BJ (cell line): ENCODE measurements around the gene BTRC. TPM values are rescaled to one million over a fixed set of nuclear protein-coding genes. Genes with fewer than 3 reads are reported as not detected.
"Not testable (repeated sequence)": the region's sequence is repeated elsewhere in the genome, so short reads cannot be mapped to it uniquely, and the experiment has no call there.

Experiments used
- CTCF ChIA-PET: fragments of 350-600 bp; formaldehyde crosslinking; extraction: SDS; loops from one replicate; lab custom pipeline; 2021; ENCODE audit warnings: antibody characterized with exemption, inconsistent platforms; lab: Yijun Ruan, JAX
- POLR2A ChIA-PET: fragments of 300-600 bp; sonication (Branson Sonifier 250); formaldehyde crosslinking; extraction: SDS; loops from one replicate; lab custom pipeline; 2021; ENCODE audit warnings: antibody characterized with exemption; lab: Charles Lee
- DNase-seq: peaks from one replicate; pipeline ENCODE4 v3.0.0-alpha.2; 2011; ENCODE audit warnings: low read depth
- H3K27me3 ChIP-seq: 2 replicates; pipeline ENCODE4 v1.6.0; 2011; ENCODE audit warnings: low read length; ENCODE audit not compliant: control insufficient read depth, insufficient read depth
- H3K36me3 ChIP-seq: 2 replicates; pipeline ENCODE4 v1.5.1; 2011; ENCODE audit warnings: low read length; ENCODE audit not compliant: control insufficient read depth, insufficient read depth
- H3K4me3 ChIP-seq: 2 replicates; pipeline ENCODE4 v1.5.1; 2011; ENCODE audit warnings: low read depth, mild to moderate bottlenecking, control low read depth, low read length
- CTCF ChIP-seq: IDR thresholded peaks from 2 replicates; pipeline ENCODE4 v1.5.1; 2011; ENCODE audit warnings: low read depth, mild to moderate bottlenecking, control low read depth, inconsistent platforms, low read length, moderate library complexity; ENCODE audit not compliant: insufficient read depth
- polyA plus RNA-seq: library from polyadenylated mRNA; depleted of rRNA; stranded (reverse); fragments of >200 nt; gene quantifications from 2 replicates; pipeline ENCODE4 v1.2.3, GENCODE V29; 2011

BTRC gene
- polyA plus RNA-seq, 1 experiment = 9.1 TPM

- ChIA-PET CTCF (no interaction called here), POLR2A (no interaction called here)
- Histone ChIP-seq H3K4me3 (no peak overlapping the region), H3K27me3 (no peaks in the 10 kb centered on the region), H3K36me3 (no peaks in the 10 kb centered on the region)
- no peak for TF ChIP-seq CTCF
- DNase-seq = no peak
Measured at GRCh38 chr10:101405001-101405400, 51.0 kb downstream of the BTRC start.

- ChIA-PET CTCF (interaction anchor here (0.8 kb wide), 1 partner anchor 15 kb away, joined by 4 read pairs; no protein-coding TSS in a partner anchor), POLR2A (no interaction called here)
- no peak for TF ChIP-seq CTCF
- Histone ChIP-seq H3K36me3 (no peaks in the 10 kb centered on the region), H3K27me3 (no peaks in the 10 kb centered on the region), H3K4me3 (no peak overlapping the region)
- no peak for DNase-seq
Measured at GRCh38 chr10:101411598-101411997, 57.6 kb downstream of the BTRC start.

- POLR2A ChIA-PET = no interaction called here
- no peak overlapping the region for H3K4me3 ChIP-seq
- no peaks in the 10 kb centered on the region for H3K27me3 ChIP-seq
- no peak for TF ChIP-seq CTCF
- H3K36me3 ChIP-seq = no peaks in the 10 kb centered on the region
- CTCF ChIA-PET = no interaction called here
- no peak for DNase-seq
Measured at GRCh38 chr10:101414034-101414433, 60.1 kb downstream of the BTRC start.

- no peaks in the 10 kb centered on the region for H3K27me3 ChIP-seq
- ChIA-PET POLR2A (no interaction called here), CTCF (no interaction called here)
- TF ChIP-seq CTCF = no peak
- no peaks in the 10 kb centered on the region for H3K36me3 ChIP-seq
- DNase-seq = no peak
- no peak overlapping the region for H3K4me3 ChIP-seq
Measured at GRCh38 chr10:101415884-101416283, 61.9 kb downstream of the BTRC start.

GRCh38 chr10:101421967-101422366 is 68.0 kb downstream of the BTRC start:
- DNase-seq, CTCF ChIA-PET, H3K4me3 ChIP-seq, POLR2A ChIA-PET, H3K36me3 ChIP-seq, H3K27me3 ChIP-seq: not testable (repeated sequence)

- Histone ChIP-seq H3K36me3 (no peaks in the 10 kb centered on the region), H3K27me3 (no peaks in the 10 kb centered on the region), H3K4me3 (no peak overlapping the region)
- TF ChIP-seq CTCF = no peak
- ChIA-PET CTCF (interaction anchor here (3.0 kb wide), 1 partner anchor 15 kb away, joined by 15 read pairs; no protein-coding TSS in a partner anchor), POLR2A (no interaction called here)
- no peak for DNase-seq
Measured at GRCh38 chr10:101425535-101425934, 71.6 kb downstream of the BTRC start.
